ENCODE results near the gene KIF13A.

The KIF13A gene

GRCh38 chr6:17714879-17715851 lies 272.3 kb downstream of the KIF13A start:
- H3K4me3 Mint-ChIP-seq: no peak overlapping the region
- H3K27me3 Mint-ChIP-seq (ENCODE audit: low read depth, poor library complexity): peaks cover 12% of the 10 kb centered on the region
- no peak for DNase-seq
- TF ChIP-seq, protein P1, sequence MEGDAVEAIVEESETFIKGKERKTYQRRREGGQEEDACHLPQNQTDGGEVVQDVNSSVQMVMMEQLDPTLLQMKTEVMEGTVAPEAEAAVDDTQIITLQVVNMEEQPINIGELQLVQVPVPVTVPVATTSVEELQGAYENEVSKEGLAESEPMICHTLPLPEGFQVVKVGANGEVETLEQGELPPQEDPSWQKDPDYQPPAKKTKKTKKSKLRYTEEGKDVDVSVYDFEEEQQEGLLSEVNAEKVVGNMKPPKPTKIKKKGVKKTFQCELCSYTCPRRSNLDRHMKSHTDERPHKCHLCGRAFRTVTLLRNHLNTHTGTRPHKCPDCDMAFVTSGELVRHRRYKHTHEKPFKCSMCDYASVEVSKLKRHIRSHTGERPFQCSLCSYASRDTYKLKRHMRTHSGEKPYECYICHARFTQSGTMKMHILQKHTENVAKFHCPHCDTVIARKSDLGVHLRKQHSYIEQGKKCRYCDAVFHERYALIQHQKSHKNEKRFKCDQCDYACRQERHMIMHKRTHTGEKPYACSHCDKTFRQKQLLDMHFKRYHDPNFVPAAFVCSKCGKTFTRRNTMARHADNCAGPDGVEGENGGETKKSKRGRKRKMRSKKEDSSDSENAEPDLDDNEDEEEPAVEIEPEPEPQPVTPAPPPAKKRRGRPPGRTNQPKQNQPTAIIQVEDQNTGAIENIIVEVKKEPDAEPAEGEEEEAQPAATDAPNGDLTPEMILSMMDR (IDR thresholded peaks at IDR 0.05): no peak
- peaks cover 11% of the 10 kb centered on the region for H3K4me1 Mint-ChIP-seq
- H3K9me3 Mint-ChIP-seq: no peaks in the 10 kb centered on the region
- no peak overlapping the region for H3K27ac Mint-ChIP-seq
- no peaks in the 10 kb centered on the region for H3K36me3 Mint-ChIP-seq (ENCODE audit: low read depth)

DNA sequence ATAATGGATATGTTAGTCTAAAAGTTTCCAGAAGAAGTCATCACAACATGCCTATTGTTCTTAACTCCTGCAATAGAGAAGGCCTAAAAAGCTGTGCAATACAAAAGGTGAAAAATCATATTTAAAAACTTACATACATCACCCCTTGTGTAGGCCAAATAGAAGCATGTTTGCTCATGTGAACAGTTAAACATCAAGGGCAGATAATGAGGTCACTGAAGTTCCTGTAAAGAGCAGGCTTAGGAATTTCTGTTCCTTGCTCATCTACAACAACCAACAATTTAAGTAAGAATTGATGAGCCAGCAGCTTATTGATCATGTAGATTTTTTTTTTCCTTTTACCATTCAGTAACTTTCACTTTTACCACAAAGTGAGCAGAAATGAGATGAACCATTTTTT lies 273.3 kb downstream of the KIF13A start:
- no peak for DNase-seq
- Mint-ChIP-seq H3K27ac (no peak overlapping the region), H3K9me3 (no peaks in the 10 kb centered on the region), H3K4me1 (peaks cover 11% of the 10 kb centered on the region), H3K36me3 (ENCODE audit: low read depth) (no peaks in the 10 kb centered on the region), H3K27me3 (ENCODE audit: low read depth, poor library complexity) (peaks cover 7% of the 10 kb centered on the region), H3K4me3 (no peak overlapping the region)
- TF ChIP-seq, protein P1 (IDR thresholded peaks at IDR 0.05): no peak

GRCh38 chr6:17712576-17712975 lies 274.9 kb downstream of the KIF13A start:
- no peak for DNase-seq
- Mint-ChIP-seq H3K4me1 (peaks cover 11% of the 10 kb centered on the region), H3K4me3 (no peak overlapping the region), H3K27ac (peak overlapping the region; percentile 54), H3K9me3 (no peaks in the 10 kb centered on the region), H3K36me3 (ENCODE audit: low read depth) (no peaks in the 10 kb centered on the region), H3K27me3 (ENCODE audit: low read depth, poor library complexity) (peaks cover 6% of the 10 kb centered on the region)
- TF ChIP-seq, protein P1 (IDR thresholded peaks at IDR 0.05): no peak

DNA sequence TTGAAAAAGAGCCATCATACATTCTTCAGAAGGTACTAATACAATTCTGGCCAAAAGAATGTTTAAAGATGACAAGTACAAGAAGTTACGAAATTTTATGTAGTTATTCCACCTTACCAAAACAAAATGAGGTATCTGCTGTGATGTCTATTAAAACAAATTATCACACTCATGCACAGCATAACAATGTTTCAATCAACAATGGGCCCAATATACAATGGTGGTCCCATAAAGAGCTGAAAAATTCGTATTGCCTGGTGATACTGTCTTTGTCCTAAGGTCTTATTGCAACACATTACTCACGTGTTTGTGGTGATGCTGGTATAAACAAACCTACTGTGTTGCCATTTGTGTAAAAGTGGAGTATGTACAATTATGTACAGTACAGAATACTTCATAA lies 277.1 kb downstream of the KIF13A start:
- no peaks in the 10 kb centered on the region for H3K9me3 Mint-ChIP-seq
- H3K27me3 Mint-ChIP-seq (ENCODE audit: low read depth, poor library complexity): peaks cover 2% of the 10 kb centered on the region
- H3K27ac Mint-ChIP-seq: no peak overlapping the region
- H3K4me3 Mint-ChIP-seq: no peak overlapping the region
- peaks cover 24% of the 10 kb centered on the region for H3K4me1 Mint-ChIP-seq
- TF ChIP-seq, protein P1 (IDR thresholded peaks at IDR 0.05): no peak
- H3K36me3 Mint-ChIP-seq (ENCODE audit: low read depth): no peaks in the 10 kb centered on the region
- DNase-seq: no peak

- peaks cover 2% of the 10 kb centered on the region for H3K36me3 Mint-ChIP-seq (ENCODE audit: low read depth)
- TF ChIP-seq, protein P1 (IDR thresholded peaks at IDR 0.05): no peak
- no peak for DNase-seq
- no peak overlapping the region for H3K27ac Mint-ChIP-seq
- peaks cover 2% of the 10 kb centered on the region for H3K27me3 Mint-ChIP-seq (ENCODE audit: low read depth, poor library complexity)
- H3K4me1 Mint-ChIP-seq: peaks cover 19% of the 10 kb centered on the region
- no peak overlapping the region for H3K4me3 Mint-ChIP-seq
- H3K9me3 Mint-ChIP-seq: no peaks in the 10 kb centered on the region
Observed at GRCh38 chr6:17709476-17709875, 278.0 kb downstream of the KIF13A start.
